Fibroblast of villous mesenchyme (primary cell): Measurements from ENCODE around the gene CD81. TPM values are rescaled to one million over a fixed set of nuclear protein-coding genes. Genes with fewer than 3 reads are reported as not detected.

ENCODE experiments used
- DNase-seq: peaks from one replicate; pipeline ENCODE4 v3.0.0-alpha.2; 2010; ENCODE audit warnings: low read depth
- H3K4me3 ChIP-seq: 2 replicates; pipeline ENCODE4 v1.5.1; 2011; ENCODE audit warnings: low read depth, mild to moderate bottlenecking, low read length
- total RNA-seq: library from RNA; depleted of rRNA; stranded (reverse); fragments of >200 nt; gene quantifications from 2 replicates; pipeline ENCODE4 v1.2.3, GENCODE V29; 2012
- TF ChIP-seq, protein P1 (sequence below): IDR thresholded peaks from 2 replicates; pipeline ENCODE4 v1.5.1; 2012; ENCODE audit warnings: low read depth, mild to moderate bottlenecking, low read length; ENCODE audit not compliant: insufficient read depth

The CD81 gene
- total RNA-seq, 1 donor, result 257 TPM

DNA sequence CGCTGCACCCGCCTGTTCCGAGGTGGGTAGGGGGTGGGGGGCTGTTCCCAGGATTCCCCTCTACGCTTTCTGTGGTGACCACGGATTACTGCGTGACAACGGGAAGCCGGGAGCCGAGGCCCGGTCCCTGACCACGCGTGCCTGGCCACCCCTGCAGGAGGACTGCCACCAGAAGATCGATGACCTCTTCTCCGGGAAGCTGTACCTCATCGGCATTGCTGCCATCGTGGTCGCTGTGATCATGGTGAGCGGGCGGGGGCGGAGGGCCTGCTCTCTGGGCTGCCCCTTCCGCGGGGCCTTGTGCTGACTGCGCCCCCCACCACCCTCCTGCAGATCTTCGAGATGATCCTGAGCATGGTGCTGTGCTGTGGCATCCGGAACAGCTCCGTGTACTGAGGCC lies 19.4 kb downstream of the CD81 start:
- TF ChIP-seq, protein P1, sequence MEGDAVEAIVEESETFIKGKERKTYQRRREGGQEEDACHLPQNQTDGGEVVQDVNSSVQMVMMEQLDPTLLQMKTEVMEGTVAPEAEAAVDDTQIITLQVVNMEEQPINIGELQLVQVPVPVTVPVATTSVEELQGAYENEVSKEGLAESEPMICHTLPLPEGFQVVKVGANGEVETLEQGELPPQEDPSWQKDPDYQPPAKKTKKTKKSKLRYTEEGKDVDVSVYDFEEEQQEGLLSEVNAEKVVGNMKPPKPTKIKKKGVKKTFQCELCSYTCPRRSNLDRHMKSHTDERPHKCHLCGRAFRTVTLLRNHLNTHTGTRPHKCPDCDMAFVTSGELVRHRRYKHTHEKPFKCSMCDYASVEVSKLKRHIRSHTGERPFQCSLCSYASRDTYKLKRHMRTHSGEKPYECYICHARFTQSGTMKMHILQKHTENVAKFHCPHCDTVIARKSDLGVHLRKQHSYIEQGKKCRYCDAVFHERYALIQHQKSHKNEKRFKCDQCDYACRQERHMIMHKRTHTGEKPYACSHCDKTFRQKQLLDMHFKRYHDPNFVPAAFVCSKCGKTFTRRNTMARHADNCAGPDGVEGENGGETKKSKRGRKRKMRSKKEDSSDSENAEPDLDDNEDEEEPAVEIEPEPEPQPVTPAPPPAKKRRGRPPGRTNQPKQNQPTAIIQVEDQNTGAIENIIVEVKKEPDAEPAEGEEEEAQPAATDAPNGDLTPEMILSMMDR, result no peak
- no peak overlapping the region for H3K4me3 ChIP-seq
- DNase-seq, result no peak

DNA sequence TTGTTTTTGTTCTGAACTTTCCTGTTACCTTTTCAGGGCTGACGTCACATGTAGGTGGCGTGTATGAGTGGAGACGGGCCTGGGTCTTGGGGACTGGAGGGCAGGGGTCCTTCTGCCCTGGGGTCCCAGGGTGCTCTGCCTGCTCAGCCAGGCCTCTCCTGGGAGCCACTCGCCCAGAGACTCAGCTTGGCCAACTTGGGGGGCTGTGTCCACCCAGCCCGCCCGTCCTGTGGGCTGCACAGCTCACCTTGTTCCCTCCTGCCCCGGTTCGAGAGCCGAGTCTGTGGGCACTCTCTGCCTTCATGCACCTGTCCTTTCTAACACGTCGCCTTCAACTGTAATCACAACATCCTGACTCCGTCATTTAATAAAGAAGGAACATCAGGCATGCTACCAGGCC lies 19.9 kb downstream of the CD81 start:
- H3K4me3 ChIP-seq, result no peak overlapping the region
- TF ChIP-seq, protein P1, result no peak
- DNase-seq, result no peak

DNA sequence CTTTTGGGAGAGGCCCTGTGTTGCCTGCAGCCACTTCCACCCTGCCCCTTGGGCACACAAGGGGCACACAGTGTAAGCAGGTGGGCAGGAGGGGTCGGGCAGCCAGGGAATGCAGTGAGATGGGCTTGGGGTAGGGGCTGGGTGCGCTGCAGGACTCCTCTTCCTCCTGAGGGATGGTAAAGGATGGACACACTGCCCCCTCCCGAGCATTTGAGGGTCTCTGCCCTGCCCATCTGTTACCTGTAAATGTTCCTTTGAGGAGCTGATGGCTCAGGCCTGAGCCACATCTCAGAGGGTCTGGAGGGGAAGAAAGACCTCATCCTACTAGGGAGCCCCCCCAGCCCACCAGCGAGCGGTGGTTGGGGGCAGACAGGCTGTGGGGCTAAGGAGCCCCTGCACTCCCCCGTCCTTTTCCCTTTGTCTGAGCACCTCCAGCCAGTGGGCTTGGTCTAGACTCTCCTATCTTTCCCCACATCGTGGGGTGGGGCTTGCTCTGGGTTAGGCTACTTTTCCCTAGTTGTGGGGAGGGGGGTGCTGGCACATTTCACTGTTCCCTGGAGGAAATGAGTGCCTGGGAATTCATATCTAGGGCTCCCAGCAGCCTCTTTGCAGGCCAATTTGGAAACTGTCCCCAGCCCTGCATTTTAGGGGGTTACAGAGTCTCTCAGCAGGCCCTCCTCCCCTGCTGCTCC lies 21.7 kb downstream of the CD81 start:
- no peak overlapping the region for H3K4me3 ChIP-seq
- DNase-seq, result no peak
- TF ChIP-seq, protein P1, result no peak

DNA sequence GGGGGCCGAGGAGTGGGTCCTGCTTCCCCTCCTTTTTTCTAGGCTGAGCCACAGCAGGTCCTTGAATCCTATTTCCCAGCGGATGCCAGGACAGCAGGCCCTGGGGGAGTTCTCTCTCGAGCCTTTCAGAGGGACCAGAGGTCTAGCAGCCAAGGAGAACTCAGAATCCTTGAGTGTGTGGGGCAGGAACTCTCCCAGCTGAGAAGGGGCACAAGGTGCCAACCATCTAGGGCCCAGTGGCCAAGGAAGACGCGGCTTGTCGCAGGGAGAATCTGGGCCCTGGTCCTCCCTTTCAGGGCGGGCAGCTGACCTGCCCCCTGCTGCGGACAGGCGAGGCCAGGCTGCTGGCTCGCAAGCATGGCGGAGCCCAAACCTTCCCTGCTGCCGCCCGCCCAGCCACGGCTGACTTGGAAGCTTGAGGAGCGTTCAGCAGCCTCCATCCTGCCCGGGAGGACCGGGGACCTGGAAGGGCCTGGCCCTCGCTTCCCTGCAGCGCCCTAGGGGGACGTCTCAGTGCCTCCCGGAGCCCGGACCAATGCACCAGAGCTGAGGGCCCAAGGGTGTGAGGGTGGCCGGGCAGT lies 22.5 kb downstream of the CD81 start:
- peak overlapping the region; percentile 73 for H3K4me3 ChIP-seq
- TF ChIP-seq, protein P1, result no peak
- DNase-seq, result peak; percentile 23

DNA sequence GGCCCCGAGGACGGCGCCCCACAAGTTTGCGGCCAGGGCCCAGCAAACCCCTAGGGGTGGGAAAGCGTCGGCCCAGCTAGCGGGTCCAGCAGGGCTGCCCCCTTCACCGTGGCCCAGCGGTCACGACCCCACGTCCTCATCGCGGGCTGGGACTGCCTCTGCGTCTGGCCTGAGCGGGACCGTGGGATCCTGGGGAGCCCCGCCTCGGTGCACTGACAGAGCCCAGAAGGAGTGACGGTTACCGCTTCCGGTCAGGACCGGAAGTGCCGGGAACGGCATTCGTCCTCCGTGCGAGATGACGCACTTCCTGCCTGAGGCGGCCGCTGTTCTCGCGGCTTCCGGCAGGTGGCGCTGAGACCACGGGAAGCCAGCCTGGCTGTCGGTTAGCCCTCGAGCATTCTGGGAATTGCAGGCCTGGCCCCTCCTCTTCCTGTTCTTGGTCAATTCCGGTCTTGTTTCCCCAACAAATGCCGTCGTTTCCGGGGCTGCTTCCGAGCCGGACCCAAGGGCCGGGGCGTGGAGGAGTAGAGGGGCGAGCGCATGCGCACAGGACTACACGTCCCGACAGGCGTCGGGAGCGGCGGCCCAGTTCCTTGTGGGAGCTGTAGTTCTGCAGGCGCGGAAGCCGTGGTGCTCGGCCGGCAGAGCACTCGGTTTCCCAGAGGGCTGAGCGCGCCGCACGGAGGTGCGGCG lies 23.1 kb downstream of the CD81 start, which contains the start of gene TSSC4:
TSSC4 (plus strand) TSS at position 682 of the 693 bp plus-strand sequence. CDS start 1,884 bp downstream, outside the sequence.
- DNase-seq, result peak; percentile 100
- TF ChIP-seq, protein P1, result peak; percentile 96

DNA sequence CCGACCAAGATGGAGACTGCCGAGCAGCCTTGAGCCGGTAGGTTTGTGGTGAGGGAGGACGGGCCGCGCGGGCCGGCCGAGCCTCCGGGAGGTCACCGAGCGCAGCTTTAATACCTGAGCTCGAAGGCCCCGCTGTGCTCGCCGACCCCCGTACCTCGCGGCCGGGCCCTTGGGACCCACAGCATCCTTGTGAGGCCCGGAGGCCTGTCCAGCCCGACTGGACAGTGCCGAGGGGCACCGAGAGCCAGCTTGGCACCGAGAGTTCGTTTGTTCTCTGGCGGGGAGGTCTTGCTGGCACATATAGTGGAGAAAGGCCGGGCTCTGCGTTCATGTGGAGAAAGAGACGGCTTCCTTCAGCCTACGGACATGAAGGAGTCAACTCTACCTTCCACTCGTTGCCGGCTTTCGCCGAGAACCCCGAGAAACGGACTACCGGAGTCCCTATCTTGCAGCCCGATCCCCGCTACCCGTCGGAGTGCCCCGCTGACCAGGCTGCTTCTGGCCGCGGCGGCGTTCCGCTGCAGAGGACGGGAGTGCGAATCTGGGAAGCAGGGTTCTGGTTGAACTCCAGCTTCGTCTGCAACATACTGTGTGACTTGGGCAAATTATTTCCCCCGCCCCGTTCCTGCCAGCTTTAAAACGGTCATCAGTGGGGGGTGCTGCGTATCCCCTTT lies 23.8 kb downstream of the CD81 start:
- peak; percentile 21 for DNase-seq
- H3K4me3 ChIP-seq, result peak overlapping the region; percentile 100

More for the DNA sequence above, 23.1 kb downstream of the CD81 start, which contains the start of gene TSSC4:
- H3K4me3 ChIP-seq, result peak within 1 kb of the TSS; percentile 100

More for the DNA sequence above, 23.8 kb downstream of the CD81 start:
- TF ChIP-seq, protein P1, result no peak
